Activated CD4-positive, CD25-positive, alpha-beta regulatory T cell (primary cell): Measurements from ENCODE around the gene TBC1D22A.

ENCODE experiments used
- DNase-seq, 4 experiments: peaks; one replicate each; lab custom pipeline; 2025; lab: John Stamatoyannopoulos, UW

Gene TBC1D22A

GRCh38 chr22:46753360-46753759 is 9.1 kb upstream of the TBC1D22A start:
- DNase-seq, result no peak

- DNase-seq, result no peak
These were observed 8.7 kb upstream of the TBC1D22A start for GRCh38 chr22:46753761-46754109.

GRCh38 chr22:46754110-46754799 is 8.2 kb upstream of the TBC1D22A start:
- DNase-seq, result no peak

DNA sequence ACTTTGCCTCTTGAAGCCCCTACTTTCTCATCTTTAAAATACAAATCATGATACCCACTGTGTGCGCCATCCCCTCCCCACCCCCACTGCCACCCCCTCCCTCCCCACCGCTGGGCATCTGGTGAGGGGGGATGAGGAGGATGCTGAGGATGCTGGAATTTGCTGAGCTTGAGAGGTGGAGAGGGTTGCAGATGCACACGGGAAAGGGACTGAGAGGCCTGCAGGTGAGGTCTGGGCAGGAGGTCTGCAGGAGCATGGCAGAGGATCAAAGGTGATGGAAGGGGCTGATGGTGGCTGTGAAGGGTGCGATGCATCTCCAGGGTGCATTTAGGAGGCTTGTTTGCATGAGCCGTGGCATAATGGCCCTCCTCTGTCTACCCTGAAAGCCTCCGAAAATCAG is 7.6 kb upstream of the TBC1D22A start:
- DNase-seq, result no peak

- no peak for DNase-seq
These were observed 6.9 kb upstream of the TBC1D22A start for GRCh38 chr22:46755525-46755924.

- DNase-seq, result no peak
These were observed 6.4 kb upstream of the TBC1D22A start for GRCh38 chr22:46756097-46756496.

- no peak for DNase-seq
These were observed 5.3 kb upstream of the TBC1D22A start for GRCh38 chr22:46757104-46757503.

DNA sequence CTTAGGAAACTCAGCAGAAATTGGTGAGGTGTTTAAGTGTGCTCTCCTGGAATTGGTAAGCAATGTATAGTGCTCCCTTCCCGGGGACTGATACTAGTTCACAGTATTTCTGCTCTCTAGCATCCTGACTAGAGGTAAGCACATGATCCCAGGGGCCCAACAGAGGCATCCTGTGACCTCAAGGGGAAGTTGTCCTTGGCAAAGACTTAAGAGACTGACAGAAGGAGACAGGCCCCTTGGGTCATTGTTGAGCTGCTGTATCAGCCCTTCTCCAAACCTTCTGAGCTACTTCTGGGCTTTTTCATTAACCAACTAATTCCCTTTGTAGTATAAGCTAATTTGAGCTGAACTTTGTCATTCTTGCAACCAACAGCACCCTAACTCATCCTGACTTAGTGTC is 4.3 kb upstream of the TBC1D22A start:
- no peak for DNase-seq

DNA sequence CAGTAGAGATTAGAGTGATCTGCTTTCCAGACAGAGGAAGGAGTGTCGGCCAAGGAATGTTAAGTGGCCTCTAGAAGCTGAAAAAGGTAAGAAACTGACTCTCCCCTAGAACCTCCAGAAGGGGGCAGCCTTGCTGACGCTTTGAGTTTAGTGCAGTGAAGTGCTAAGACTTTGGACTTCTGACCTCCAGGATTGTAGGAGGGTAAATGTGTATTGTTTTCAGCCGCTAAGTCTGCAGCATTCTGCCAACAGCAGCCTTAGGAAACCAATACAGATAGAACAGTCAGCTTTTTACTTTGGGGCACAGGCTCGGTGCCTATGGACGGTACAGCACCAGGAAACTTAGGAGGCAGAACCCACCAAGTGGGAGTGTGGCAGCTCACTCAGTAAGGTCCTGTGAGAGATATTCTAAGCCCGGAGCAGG is 3.6 kb upstream of the TBC1D22A start:
- no peak for DNase-seq

DNA sequence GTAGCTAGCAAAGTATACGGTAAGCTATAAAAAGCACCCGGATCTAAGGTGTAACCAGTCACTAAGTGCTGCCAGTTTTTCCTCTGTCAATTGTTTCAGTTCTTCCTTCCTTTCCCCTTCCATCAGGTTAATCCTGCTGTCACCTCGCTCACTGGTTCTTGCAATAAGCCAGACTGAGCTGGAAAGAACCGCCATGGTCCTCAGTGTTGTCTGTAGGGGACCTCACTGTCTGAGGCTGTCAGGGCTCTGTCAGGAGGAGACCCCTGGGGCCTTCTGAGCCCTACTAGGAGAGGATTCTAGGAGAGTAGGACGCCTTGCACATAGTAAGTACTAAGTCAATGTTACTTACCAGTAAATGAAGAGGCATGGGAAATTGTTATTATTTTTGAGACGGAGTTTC is 1.4 kb upstream of the TBC1D22A start:
- DNase-seq, result no peak

DNA sequence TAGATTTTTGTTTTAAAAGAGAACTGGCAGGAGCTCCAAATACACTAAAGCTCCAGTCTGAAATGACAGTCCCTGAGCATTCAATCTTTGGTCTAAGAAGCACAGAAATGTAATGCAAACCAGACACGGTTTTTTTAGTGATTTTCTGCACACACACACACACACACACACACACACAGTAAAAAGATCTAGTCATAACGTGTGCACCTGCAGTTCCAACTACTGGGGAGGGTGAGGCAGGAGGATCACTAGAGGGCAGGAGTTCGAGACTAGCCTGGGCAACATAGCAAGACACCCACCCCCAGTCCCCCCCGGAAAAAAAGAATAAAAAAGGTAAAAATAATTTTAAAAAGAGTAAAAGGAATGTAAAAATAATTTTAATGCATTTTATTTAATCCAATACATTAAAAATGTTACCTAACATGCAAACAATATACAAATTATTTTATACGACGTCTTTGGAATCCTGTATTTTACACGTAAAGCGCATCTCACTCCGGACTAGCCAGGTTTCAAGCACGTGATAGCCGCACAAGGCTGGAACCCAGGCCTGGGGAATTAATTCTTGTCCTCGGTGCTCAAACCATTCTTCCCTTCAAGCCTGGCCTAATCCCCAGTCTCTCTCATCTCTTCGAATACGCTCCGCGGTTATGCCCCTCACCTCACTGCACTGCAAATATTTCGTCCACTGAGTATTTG is 762 bp upstream of the TBC1D22A start:
- DNase-seq, result no peak

DNA sequence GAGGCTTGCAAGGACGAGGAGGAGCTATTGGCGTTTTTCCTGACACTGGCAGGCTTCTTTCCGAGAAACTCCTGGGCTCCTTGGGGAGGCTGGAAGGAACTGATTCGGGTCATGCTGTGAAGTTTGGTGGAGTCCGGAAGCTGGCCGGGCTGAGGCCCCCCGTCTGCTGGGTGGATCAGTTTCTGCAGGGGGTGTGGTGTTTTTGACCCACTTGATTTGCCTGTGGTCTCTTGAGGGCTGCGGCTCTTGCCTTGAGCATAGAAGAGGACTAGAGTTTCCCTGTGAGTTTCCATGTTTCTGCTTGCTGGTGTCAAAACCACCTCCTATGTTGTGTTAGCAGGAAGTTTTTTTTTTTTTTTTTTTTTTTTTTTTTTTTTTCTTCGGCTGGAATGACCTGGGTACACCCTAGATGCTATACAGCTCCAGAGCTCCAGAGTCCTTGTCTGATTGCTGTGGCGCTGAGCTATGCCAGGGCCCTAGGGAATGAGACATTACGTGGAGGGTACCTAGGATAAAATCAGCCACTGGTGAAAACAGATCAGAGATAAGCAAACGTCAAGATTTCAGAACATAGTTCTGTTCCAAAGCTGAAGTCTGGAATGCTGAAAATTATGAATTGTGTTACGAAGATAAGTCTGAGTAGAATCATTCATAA is 728 bp downstream of the TBC1D22A start:
- no peak for DNase-seq

GRCh38 chr22:46764140-46764680 is 1.8 kb downstream of the TBC1D22A start:
- no peak for DNase-seq

- no peak for DNase-seq
These were observed 2.5 kb downstream of the TBC1D22A start for GRCh38 chr22:46764779-46765485.

DNA sequence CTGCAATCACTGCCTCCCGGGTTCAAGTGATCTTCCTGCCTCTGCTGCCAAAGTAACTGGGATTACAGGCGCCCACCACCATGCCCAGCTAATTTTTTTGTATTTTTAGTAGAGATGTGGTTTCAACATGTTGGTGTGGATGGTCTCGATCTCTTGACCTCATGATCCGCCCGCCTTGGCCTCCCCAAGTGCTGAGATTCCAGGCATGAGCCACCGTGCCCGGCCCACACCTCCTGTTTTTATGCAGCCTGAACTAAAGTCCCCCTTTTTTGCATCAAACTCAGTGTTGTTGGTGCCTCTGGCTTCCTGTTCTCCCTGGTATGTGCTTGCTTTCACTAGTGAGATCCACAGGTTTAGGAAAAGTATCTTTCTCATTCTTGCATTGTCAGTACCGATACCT is 4.2 kb downstream of the TBC1D22A start:
- DNase-seq, result no peak

DNA sequence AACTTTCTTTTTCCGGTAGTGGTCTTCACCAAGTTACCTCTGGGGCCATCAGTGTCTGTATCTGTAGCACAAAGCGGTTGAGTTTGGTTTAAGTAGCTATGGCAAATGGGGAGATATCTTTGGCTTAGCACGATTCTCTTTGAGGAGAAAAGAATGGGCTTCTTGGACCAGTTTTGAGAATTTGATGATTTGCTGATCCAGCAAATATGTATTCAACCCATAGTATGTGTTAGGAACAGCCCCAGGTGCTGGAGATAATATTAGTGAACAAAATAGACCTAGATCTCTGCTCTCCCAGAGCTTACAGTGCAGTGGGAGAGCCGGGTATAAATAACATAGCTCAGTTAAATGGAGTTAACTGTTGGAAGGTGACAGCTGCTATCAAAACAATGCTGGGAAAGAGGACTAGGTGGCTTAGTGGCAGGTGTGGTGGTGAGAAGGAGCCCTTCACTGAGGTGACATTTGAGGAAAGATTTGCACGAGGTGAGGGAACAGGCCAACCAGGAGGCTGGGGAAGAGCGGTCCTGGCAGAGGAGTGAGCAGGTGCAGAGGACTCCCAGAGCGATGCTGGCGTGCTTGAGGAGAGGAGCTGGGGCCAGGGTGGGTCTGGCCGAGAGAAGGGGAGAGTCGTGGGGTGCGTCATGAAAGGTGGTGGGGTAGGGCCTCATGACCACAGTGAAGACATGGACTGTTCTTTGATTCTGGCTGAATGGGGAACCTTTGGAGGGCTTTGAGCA is 5.0 kb downstream of the TBC1D22A start:
- DNase-seq, result no peak

- no peak for DNase-seq
These were observed 6.8 kb downstream of the TBC1D22A start for GRCh38 chr22:46769191-46769675.

DNA sequence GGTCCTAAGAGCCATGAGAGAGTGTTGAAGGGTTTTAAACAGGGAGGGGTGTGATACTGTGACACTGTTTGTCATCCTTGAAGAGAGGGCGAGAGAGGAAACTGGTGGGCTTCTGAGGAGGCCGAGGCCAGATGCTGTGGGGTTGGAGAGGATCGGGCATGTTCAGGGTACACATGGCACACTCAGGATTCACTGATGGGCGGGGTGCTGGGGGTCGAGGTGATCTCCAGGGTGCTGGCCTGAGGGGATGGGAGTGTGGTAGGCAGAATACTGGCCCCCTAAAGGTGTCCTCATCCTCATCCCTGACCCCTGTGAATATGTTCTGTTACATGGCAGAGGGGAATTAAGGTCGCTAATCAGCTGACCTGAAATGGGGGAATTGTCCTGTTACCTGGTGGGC is 7.3 kb downstream of the TBC1D22A start:
- no peak for DNase-seq

- no peak for DNase-seq
These were observed 7.7 kb downstream of the TBC1D22A start for GRCh38 chr22:46770151-46770641.

GRCh38 chr22:46770726-46771125 is 8.3 kb downstream of the TBC1D22A start:
- no peak for DNase-seq

- no peak for DNase-seq
These were observed 10.6 kb downstream of the TBC1D22A start for GRCh38 chr22:46773076-46773475.
